ENCODE results near the gene AMOT. TPM values are rescaled to one million over a fixed set of nuclear protein-coding genes. Genes with fewer than 3 reads are reported as not detected.

Gene AMOT
- total RNA-seq, 3 donors from 2014 or later: 18.1 to 26.2 (median 19.3) TPM

DNA sequence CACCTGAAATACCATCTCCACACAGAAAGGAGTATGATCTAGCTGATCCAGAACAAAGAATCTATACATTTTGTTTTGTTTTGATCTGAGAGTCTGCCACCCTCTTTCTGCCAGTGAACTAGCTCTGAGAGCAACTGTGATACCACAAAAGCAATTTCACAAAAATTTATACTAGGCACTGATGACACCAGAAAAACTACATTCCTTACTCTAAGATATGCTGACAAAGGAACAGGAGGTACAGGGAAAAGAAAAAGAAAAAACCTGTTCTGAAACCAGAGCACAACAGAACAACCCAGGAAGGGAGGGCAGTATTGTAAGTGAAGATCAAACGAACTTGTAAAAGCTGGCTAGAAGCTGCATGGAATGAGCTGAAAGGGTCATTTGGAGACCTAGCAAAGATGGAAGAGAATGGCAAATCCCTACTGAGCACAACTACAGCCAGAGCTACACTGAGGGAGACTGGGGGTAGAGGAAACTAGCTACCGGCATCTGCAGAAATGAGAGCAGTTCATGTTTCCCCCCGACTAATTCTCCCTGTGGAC lies 31.9 kb downstream of the AMOT start:
- intact Hi-C loops (cut with DNase I, micrococcal nuclease): no loop called here
- ATAC-seq (no peak), DNase-seq (no peak)
- Histone ChIP-seq H3K4me3 (no peak overlapping the region), H3K9me3 (no peaks in the 10 kb centered on the region), H3K4me1 (ENCODE audit: low read depth) (no peaks in the 10 kb centered on the region), H3K36me3 (ENCODE audit: low read depth) (no peaks in the 10 kb centered on the region)
- no peak for TF ChIP-seq CTCF (IDR thresholded peaks at IDR 0.05)

- intact Hi-C loops (cut with DNase I, micrococcal nuclease): no loop called here
- no peak for ATAC-seq
- Histone ChIP-seq H3K4me1 (ENCODE audit: low read depth) (no peaks in the 10 kb centered on the region), H3K4me3 (no peak overlapping the region), H3K36me3 (ENCODE audit: low read depth) (no peaks in the 10 kb centered on the region), H3K9me3 (no peaks in the 10 kb centered on the region)
- no peak for TF ChIP-seq CTCF (IDR thresholded peaks at IDR 0.05)
- no peak for DNase-seq
Measured at GRCh38 chrX:112808007-112808406, 32.6 kb downstream of the AMOT start.

DNA sequence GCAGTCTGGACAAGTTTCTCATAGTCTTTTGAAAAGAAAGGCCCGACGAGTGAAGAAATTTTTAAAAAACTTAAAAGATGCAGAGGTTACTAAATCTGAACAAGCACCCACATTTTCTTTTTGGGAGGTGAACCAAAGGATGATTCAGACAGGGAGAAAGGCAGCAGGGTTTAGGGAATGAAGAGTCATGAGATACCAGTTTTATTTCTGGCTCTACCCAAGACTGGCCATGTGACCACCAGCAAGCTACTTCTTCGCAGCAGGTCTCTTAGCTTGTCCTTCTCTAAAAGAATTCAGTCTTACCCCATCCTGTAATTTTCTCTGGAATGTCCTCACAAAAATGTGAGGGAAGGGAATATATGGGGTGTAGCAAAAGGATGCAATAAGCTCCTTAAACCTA lies 37.6 kb downstream of the AMOT start:
- intact Hi-C loops (cut with DNase I, micrococcal nuclease): no loop called here
- Histone ChIP-seq H3K4me3 (no peak overlapping the region), H3K36me3 (ENCODE audit: low read depth) (no peaks in the 10 kb centered on the region), H3K4me1 (ENCODE audit: low read depth) (no peaks in the 10 kb centered on the region), H3K9me3 (no peaks in the 10 kb centered on the region)
- TF ChIP-seq CTCF (IDR thresholded peaks at IDR 0.05): no peak
- ATAC-seq: no peak
- DNase-seq: no peak

DNA sequence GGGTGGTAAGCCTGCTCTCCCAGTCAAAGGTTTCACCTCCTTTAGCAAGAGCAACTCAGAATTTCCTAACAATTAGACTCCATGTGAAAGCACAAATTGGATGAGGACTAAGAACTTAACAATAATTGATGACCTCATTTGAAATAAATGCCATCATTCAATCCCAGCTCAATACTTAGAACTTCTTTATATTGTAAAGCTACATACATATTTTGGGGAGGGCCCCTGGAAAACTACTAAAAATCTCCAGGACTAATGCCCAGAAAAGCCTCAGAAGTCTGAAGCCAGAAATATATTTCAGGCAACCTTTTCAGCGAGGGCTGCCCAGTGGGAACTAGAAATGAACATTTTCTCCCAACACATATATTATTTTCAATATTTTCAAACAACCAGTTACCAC lies 38.1 kb downstream of the AMOT start:
- Histone ChIP-seq H3K9me3 (no peaks in the 10 kb centered on the region), H3K36me3 (ENCODE audit: low read depth) (no peaks in the 10 kb centered on the region), H3K4me1 (ENCODE audit: low read depth) (no peaks in the 10 kb centered on the region), H3K4me3 (no peak overlapping the region)
- DNase-seq: no peak
- no peak for TF ChIP-seq CTCF (IDR thresholded peaks at IDR 0.05)
- intact Hi-C loops (cut with DNase I, micrococcal nuclease): no loop called here
- no peak for ATAC-seq

DNA sequence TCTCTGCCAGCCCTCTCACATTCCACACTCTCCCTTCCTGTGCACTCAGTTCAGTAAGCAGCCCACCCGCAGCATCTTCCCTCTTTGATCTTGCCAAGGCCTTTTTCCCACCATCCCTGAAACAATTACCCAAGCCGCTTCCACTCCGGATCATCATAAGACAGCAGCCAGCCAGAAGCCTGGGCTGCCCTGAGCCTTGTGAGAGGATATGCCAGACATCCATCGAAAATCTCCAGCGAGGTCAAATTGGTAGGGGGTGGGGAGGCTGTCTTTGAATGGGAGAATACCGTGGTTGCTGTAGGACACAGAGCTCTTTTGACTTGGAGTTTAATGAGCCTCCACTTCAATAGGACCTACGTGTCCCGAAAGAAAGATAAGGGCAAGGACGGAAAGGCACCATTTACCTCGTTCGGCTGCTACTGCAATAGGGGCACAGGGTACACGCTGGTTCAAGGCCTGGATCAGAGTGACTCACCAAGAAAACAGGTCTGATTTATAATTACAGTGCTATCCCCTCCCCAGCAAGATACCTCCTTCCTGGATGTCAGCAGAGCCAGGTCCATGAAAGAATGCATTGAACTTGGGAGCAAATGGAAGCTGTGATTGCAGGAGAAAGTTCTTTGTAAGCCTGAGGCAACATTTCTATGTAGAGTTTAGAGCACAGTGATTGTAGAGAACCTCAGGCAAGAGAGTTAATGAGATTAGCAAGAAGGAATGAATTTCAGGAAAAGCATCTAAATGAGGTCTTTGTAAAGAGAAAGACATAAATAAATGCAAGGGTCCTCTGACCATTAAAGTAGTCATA lies 39.5 kb downstream of the AMOT start:
- intact Hi-C loops (cut with DNase I, micrococcal nuclease): no loop called here
- no peak for TF ChIP-seq CTCF (IDR thresholded peaks at IDR 0.05)
- no peak for ATAC-seq

More for the DNA sequence above, 39.5 kb downstream of the AMOT start:
- Histone ChIP-seq H3K36me3 (ENCODE audit: low read depth) (no peaks in the 10 kb centered on the region), H3K4me3 (no peak overlapping the region), H3K4me1 (ENCODE audit: low read depth) (no peaks in the 10 kb centered on the region), H3K9me3 (no peaks in the 10 kb centered on the region)
- no peak for DNase-seq

Measured in mucosa of descending colon (tissue), 3 donors.